NCI-H2081 treated with DMSO at 0.1 percent for 48 hours (cell line): ENCODE results near the gene DCAF10.
A peak's percentile ranks its signal among the peaks of the same experiment; 100 is the strongest.
"Not testable (repeated sequence)": the region's sequence is repeated elsewhere in the genome, so short reads cannot be mapped to it uniquely, and the experiment has no call there.

Experiments used
- DNase-seq: peaks from one replicate; lab custom pipeline; 2025; lab: John Stamatoyannopoulos, UW

The DCAF10 gene

GRCh38 chr9:37870081-37870798, 69.6 kb downstream of the DCAF10 start:
- no peak for DNase-seq

GRCh38 chr9:37870799-37871176, 70.2 kb downstream of the DCAF10 start:
- no peak for DNase-seq

GRCh38 chr9:37873955-37874354, 73.4 kb downstream of the DCAF10 start:
- no peak for DNase-seq

DNA sequence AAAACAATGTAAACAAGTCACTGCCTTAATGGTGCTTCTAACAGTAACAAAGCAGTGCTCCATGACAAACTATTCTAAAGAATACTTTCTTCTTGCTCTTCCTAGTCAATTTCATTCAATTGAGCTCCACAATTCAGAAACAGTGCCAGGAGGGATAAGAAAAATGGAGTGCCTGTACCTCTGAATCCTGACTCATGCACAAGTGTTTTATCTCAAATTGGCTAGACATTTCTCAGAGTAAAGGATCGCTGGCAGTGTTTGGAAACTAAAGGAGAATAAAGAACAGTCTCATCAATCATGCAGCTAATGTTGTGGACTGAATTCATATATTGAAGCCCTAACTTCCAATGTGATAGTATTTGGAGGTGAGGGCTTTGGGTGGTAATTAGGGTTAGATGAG, 75.8 kb downstream of the DCAF10 start:
- DNase-seq, result no peak

DNA sequence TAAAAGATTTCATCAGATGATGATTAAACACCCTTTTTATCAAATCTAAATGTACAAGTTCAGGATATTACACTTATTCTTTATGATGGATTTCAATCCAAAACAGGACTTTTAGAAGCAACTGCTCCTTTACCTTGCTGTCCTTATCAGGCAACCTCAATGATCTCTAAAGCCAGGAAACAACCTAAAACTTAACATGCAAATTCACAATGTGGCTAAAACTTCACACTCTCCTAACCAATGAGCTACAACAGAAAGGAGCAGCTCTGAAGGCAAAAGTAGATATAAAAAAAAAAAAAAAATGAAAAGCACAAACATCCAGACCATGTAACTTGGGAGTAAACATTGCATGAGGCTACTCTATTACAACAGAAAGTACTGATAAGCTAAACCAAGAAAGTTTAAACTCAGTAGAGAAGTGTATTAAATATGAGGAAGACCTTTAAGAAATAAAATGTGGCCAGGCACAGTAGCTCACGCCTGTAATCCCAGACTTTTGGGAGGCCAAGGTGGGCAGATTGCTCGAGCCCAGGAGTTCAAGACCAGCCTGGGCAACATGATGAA, 80.4 kb downstream of the DCAF10 start:
- DNase-seq, result no peak

- not testable (repeated sequence) for DNase-seq
Measured at GRCh38 chr9:37887977-37888583, 87.5 kb downstream of the DCAF10 start.

- DNase-seq, result no peak
Measured at GRCh38 chr9:37889536-37889935, 88.9 kb downstream of the DCAF10 start.

GRCh38 chr9:37891042-37891441, 90.4 kb downstream of the DCAF10 start:
- DNase-seq, result not testable (repeated sequence)

DNA sequence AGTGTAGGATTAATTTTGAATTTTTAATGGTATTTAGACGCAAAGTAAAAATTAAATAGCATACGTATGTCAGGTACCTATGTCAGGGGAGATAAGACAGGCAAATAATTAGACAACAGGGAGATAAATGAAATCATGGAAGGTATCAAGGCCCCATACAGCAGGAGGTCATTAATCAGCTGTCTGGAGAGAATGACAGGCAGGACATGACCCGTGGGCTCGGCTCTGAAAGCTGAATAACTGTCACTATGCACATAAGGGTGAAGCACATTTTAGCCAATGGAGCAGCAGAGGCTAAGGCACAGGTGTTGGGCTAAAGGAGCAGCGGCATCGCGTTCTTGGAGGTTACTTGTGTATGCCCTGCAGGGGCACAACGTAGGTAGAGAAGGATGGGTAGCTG, 91.5 kb downstream of the DCAF10 start:
- DNase-seq, result no peak

DNA sequence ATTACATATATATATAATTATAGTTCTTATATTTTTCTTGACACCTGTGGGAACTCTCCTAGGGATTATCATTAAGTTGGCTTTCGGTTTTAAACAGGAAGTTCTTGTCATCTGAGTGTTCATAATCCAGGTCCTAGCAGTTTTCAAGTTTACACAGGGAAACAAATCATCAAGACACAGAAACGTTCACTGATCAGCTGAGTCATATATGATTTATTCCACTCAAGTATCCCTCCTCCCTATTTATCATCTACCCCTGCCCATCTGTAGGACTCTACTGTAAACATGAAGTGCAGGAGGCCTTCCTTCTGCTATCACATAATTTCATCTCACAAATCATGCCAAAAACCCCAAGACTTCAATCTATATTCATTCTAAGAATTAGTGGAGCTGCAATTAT, 97.1 kb downstream of the DCAF10 start:
- no peak for DNase-seq

DNA sequence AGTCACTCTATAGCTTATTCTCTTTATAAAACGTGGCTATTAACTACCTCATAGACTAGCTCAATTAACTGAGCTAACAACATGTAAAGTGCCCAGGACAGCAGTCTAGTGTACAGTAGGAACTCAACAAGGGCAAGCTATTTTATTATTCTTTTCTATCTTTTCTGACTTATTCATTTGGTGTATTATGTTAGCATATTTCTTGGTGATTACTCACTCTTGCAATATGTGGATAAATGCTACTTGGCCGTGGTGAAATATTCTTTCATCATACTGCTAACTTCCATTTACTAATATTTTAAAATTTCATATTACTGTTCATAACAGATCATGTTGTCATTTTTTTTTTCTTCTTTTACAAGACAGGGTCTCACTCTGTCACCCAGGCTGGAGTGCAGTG, 98.4 kb downstream of the DCAF10 start:
- no peak for DNase-seq

GRCh38 chr9:37902131-37902530, 101.5 kb downstream of the DCAF10 start:
- no peak for DNase-seq

- DNase-seq, result no peak
Measured at GRCh38 chr9:37902796-37903646, 102.4 kb downstream of the DCAF10 start.

- peak; percentile 72 for DNase-seq
Measured at GRCh38 chr9:37903647-37904444, 103.2 kb downstream of the DCAF10 start, which contains the start of gene SLC25A51. SLC25A51 (minus strand) TSS chr9:37904127; CDS start chr9:37888550, 15,577 bp downstream.

DNA sequence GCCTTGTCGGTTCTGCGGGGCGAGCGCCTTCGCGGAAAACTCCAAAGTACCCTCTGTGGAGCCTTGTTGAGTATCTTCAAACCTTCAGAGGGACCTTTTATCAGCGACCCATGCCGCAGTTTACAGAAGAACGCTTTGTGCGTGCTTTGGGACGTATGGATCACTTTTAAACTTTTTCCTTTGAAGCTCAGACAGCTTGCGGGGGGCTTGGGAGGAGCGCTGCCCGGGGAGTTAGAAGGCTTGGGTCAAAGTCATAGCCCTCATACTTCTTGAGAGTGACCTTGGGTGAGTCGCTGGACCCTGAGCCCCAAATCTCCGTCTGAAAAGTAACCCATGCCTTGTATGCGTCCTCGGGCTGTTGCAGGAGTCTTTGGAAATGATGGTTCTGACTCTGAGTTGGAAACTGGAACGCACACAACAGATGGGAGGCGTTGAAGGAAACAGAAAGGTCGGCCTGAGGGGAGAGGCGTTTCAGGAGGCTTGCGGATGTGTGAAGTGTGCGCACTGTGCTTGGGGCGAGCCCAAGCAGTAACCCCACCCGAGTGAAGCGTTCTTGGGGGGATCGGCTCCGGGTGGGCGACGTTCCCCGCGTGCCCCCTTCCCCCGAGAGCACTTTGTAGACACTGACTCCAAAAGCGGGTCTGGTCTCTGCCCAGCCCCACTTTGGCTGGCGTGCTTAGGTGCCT, 104.0 kb downstream of the DCAF10 start:
- DNase-seq, result no peak

DNA sequence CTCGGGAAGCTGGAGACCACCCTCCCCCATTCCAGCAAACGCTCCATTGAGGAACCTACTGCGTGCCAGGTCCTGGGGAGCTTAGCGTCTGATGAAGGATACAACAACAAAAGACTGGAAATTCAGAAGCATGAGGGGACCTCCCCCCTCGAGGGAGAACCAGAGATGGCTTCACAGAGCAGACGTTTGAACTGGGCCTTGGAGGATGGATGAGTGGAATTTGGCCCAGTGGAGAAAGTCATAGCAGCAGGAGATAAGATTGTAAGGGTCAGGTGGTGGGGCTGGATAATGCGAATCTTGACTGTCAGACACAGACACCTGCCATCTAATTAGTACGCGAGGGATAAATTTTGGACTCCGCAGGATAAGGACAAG, 104.5 kb downstream of the DCAF10 start:
- no peak for DNase-seq

DNA sequence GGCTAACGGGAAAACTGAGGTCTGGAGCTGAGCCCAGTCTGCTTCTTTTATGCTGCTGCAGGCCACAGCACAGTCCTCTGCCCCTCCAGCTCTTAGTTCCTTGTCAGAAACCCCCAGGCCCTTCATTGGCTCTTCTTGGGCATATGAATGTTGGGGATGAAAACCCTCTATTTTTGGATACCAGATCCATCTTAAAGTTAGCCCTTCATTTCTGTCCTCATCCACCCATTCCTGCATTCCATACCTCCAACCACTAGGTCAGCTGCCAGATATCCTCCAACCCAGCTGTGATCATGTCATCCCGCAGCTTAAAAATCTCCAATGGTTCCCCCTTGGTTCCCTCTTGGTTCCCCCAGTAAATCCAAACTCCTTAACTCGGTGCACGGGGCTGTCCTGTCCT, 105.2 kb downstream of the DCAF10 start:
- no peak for DNase-seq

- no peak for DNase-seq
Measured at GRCh38 chr9:37906312-37907239, 106.0 kb downstream of the DCAF10 start.

DNA sequence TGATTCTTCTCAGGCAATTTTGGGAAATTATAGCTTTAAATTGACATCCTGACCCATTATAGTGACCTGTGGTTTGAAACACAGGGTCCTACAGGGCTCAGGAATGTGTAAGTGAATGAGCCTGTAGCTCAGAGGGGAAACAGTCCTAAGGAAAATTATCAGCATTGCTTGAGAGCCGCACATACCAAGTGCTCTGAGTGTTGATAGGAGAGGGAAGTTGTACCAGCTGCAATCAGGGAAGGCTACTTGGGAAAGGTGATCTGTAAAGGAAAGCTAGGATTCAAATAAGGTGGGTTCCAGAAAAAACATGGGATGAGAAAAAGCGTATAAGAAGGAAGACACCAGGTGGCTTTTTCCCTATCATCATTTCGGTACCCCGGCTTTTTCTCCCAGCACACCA, 107.7 kb downstream of the DCAF10 start:
- no peak for DNase-seq

DNA sequence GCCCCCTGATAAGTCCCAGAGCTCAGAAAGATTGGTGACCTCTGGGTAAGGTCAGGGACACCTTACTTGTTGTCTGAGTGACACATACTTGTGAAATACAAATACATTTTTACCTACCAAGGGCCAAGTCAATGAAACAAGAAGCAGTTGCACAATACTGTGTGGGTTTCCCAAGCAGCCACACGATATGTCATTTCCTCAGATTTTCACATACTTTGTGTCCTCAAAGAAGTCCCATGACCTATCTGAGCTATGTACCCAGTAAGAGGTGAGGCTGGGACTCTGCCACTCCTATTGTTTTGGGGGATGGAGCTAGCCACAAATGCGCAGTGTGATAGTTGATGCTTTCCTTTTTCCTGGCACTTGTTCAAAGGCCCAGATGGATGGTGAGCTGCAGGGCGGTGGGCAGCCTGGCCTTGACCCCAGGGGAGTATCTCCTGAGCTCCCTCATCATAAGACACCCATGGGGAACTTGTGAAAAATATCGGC, 108.1 kb downstream of the DCAF10 start:
- no peak for DNase-seq
